GM19463 (cell line): ENCODE results near the gene RHBDL2.
"Not testable (repeated sequence)": the region's sequence is repeated elsewhere in the genome, so short reads cannot be mapped to it uniquely, and the experiment has no call there.

ENCODE experiments used
- ATAC-seq: cut with Tn5 transposase; IDR thresholded peaks from one replicate; pipeline ENCODE4 v1.9.1; 2021; ENCODE audit warnings: mild to moderate bottlenecking, moderate library complexity; ENCODE audit not compliant: unreplicated experiment

The RHBDL2 gene

DNA sequence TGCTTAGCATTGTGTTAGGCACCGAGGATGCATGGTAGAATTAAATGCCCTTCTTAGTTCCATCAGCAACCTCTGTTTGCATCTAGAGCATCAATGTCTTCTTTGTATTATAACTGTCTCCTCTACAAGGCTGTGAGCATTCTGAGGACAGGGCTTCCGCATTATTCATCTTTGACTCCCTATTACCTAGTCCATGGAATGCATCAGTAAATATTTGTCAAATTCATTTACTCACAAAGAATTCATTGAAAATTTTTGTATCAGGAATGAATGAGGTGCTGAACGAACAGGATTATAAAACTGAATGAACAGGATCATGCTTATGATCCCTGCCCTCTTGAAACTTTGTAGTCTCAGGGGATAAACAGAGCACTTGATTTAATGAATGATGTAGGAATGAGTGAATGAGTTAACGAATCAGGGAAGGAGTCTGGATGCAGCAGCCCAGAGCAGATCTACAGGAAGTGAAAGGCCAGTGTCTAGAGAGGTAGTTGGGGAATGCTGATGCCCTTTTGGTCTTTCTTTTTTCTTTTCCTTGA is 2.8 kb downstream of the RHBDL2 start:
- no peak for ATAC-seq

- no peak for ATAC-seq
These were observed 9.1 kb downstream of the RHBDL2 start for GRCh38 chr1:38932571-38932970.

DNA sequence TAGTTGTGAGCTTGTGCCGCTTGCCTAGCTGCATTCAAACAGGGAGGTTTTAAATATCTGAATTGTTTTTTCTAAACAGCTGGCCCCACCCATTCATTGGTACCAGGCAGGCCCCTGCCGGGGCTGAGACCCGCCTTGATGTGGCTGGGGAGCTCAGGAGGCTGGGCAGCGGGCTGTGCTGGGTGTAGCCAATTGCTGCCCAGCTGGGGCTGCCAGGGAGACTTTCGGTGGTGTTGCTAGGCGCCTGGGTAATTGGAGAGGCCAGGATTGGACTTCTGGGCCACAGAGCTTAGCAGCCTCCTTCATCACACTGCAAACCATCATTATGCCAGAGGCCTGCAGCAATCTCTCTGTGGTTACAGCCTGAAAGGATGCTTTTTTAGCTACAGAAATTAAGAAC is 12.2 kb downstream of the RHBDL2 start:
- no peak for ATAC-seq

DNA sequence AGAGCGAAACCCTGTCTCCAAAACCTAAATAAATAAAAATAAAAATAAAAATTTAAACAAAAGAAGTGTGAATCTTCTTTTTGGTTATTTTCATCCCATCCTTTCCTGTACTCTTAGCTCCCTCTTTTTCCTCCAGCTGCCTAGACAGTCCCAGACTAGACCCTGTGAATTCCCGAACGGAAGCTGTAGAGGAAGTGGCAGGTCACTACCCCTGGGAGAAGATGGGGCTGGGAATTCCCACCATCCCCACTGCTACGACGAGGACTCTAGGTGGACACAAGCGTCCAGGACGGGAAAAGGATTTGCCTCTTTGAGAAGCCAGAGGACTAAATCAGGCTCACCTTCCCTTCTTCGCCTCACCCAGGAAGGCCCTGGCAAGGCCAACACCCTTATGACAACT is 12.6 kb downstream of the RHBDL2 start:
- no peak for ATAC-seq

DNA sequence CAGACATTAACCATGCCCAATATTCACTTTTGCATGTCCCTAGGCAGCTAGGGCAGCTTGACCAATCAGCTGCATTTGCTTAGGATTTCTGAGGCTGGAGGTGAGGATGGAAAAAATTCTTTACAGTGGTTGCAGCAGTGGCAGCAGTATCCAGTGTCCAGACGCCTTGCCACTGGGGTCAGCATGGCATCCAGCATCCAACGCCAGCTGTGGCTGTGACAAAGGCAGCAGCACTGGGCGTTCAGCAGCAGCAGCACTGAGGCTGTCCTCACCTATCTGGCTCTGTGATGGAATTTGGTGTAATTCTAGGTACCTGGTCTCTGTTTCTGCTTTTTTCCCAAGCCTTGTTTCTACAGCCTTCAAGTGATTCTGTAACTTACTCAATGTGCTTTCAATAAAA is 15.5 kb downstream of the RHBDL2 start:
- no peak for ATAC-seq

DNA sequence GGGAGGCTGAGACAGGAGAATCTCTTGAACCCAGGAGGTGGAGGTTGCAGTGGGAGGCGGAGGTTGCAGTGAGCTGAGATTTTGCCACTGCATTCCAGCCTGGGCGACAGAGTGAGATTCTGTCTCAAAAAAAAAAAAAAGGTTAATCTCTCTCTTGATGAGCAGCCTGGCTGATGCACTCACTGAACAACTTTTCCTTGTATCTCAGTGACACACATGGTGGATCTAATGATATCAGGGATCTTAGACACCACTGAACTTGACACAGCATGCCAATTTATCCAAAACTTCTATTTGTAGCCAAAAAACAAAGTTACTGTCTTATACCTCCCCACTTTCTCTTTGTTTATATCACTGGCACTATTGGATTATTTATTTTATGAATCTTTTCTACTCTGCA is 16.2 kb downstream of the RHBDL2 start:
- ATAC-seq: no peak

- ATAC-seq: no peak
These were observed 18.0 kb downstream of the RHBDL2 start for GRCh38 chr1:38923607-38924006.

GRCh38 chr1:38919130-38919529 is 22.5 kb downstream of the RHBDL2 start:
- ATAC-seq: no peak

DNA sequence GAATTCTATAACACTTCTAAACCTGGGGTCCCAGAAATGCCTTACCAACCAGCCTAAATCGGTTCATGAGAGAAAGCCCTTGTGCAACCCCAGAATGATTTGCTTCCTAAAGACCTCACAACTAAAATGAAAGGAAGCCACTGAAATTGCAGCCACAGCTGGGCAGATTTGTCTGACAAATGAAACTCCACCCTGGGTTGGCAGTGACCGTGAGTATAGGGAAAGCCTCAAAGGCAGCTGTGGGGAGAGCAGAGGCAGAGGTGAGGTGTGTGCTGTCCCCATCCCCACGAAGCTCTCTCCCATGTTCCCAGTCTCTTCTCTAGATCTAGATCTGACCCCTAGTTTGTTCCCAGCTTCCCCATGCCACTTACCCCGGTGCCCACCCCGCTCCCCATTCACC is 23.1 kb downstream of the RHBDL2 start:
- ATAC-seq: no peak

- ATAC-seq: no peak
These were observed 23.9 kb downstream of the RHBDL2 start for GRCh38 chr1:38917772-38918171.

DNA sequence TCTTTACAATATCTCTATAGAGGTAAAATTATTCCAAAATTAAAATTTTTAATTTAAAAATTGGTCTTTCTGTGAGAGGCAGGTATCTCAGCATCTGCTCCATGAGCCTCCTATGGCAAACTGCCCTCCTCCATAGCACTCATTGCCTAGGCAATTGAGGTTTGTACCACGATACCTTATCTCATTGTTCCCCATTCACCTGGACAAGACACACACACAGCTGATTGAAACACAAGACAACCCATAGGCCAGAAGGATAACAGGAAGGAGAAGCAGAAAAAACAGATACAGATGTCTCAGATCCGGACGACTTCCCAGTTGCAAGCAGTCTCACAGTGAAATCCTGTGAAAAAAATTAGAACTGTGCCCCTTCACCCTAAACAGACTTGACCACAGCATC is 24.3 kb downstream of the RHBDL2 start:
- no peak for ATAC-seq

GRCh38 chr1:38915352-38915948 is 26.2 kb downstream of the RHBDL2 start:
- no peak for ATAC-seq

GRCh38 chr1:38914908-38915307 is 26.7 kb downstream of the RHBDL2 start:
- ATAC-seq: not testable (repeated sequence)

- no peak for ATAC-seq
These were observed 32.8 kb downstream of the RHBDL2 start for GRCh38 chr1:38908821-38909220.

DNA sequence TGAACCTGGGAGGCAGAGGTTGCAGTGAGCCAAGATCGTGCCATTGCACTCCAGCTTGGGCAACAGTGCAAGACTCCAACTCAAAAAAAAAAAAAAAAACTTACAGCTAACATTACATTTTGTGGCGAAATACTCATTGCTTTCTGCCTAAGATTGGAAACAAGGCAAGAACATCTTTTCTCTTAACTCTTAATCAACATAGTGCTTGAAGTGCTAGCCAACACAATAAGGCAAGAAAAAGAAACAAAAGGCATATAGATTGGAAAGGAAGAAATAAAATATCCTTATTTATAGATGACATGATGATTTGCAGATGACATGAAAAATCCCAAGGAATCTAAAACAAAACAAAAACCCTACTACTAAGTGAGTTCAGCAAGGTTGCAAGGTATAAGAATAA is 35.6 kb downstream of the RHBDL2 start:
- no peak for ATAC-seq

GRCh38 chr1:38899560-38899959 is 42.1 kb downstream of the RHBDL2 start:
- ATAC-seq: no peak

DNA sequence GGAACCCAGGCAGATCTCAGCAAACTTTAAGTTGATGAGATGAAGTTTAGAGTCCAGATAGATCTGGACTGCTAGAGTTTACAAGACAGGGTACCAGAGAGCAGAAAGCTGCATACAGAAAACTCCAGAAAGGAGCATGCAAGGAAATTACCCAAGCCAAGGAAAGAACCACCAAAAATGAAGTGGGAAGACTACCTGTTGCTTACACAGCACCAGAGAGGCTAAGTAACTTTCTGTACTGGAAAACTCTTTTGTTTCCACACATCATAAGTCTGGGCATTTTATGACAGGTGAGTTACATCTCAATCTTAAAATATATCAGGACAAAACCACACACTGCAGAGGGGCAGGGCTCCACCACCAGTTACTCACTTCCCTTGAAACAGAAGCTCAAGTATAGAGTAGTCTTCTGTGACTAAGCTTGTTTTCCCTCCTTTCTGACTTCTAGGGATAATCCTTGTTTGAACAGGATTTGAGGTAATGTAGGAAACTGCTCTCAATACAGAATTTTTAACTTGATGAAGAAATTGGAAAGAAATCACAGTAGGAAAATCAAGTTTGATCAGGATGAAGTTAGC is 42.9 kb downstream of the RHBDL2 start:
- no peak for ATAC-seq

GRCh38 chr1:38896169-38896568 is 45.5 kb downstream of the RHBDL2 start:
- no peak for ATAC-seq

DNA sequence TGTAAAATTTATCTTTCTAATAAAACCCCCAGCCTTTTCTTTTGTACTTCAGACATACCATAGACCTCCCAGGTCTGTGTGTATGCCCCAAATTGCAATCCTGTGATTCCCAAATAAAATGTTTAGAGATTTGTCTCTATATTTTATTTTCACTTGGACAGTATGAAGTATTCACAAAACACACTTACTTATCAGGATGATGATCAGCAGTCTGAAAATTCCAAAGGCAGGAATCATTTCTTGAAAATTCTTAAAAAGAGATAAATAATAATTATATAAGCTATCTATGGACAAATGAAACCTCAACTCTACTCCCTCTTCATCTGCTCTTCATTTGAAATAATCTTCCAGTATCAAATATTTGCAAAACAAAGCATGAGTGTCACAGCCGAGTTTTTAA is 48.7 kb downstream of the RHBDL2 start:
- no peak for ATAC-seq

DNA sequence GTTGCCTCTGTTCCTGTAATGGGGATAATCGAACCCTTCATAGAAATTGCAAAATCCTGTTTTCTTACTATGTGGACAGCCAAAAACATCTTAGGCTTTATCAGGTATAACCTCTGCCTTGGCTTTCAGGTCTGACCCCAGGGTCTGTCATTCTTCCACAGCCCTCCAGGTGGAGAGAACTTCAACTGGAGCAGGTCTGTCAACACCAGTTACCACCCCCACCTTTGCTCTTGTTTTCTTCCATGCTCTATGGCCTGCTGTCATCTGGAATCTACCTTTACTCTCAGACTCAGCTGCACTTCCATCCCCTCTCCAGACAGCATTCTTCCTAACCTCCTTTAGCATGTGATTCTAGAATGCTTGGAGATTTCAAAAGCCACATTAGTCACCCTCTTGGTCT is 49.9 kb downstream of the RHBDL2 start:
- no peak for ATAC-seq

DNA sequence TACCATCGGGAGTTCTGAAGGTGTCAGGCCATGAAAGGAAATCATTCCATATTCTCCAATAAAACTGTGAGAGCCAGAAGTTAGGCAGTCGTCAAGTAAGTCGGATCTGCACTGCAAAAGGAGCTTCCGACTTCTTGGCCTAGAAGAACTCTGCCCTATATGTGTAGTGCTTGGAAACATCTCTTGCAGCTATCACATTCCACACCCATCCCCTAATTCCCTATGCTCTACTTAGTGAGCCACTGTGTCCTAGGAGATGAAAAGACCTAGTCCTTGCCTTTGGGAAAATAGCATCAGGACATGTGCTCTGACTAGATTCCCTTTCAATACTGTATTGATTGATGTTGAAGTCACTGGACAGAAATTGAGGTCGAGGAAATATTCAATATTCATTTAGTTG is 52.0 kb downstream of the RHBDL2 start:
- ATAC-seq: no peak

GRCh38 chr1:38888423-38889333 is 53.0 kb downstream of the RHBDL2 start:
- no peak for ATAC-seq
